HepG2 (cell line): ENCODE results near the gene VAV2. TPM values are rescaled to one million over a fixed set of nuclear protein-coding genes. Genes with fewer than 3 reads are reported as not detected.

Experiments
- BCL6 ChIP-seq: IDR thresholded peaks from 2 replicates; pipeline ENCODE4 v1.6.1; 2016; ENCODE audit warnings: missing genetic modification reagents, missing compliant biosample characterization
- CSRNP1 ChIP-seq: sonication (generic); formaldehyde crosslinking; IDR thresholded peaks from 2 replicates; pipeline ENCODE4 v1.8.1; 2023; ENCODE audit warnings: mild to moderate bottlenecking, missing genetic modification reagents
- EHMT2 ChIP-seq: fragments of 200-600 bp; sonication (generic); IDR thresholded peaks from 2 replicates; pipeline ENCODE4 v1.7.0; 2017; ENCODE audit warnings: antibody characterized with exemption, low read depth, low read length, borderline replicate concordance
- GZF1 ChIP-seq: sonication (generic); formaldehyde crosslinking; IDR thresholded peaks from 2 replicates; pipeline ENCODE4 v1.5.1; 2020; ENCODE audit warnings: mild to moderate bottlenecking, missing genetic modification reagents
- PITX1 ChIP-seq: sonication (generic); formaldehyde crosslinking; IDR thresholded peaks from 2 replicates; pipeline ENCODE4 v1.5.1; 2020; ENCODE audit warnings: mild to moderate bottlenecking, missing genetic modification reagents
- REPIN1 ChIP-seq: sonication (generic); formaldehyde crosslinking; IDR thresholded peaks from 2 replicates; pipeline ENCODE4 v1.8.0; 2022; ENCODE audit warnings: missing genetic modification reagents, low read depth, mild to moderate bottlenecking, borderline replicate concordance
- SP140L ChIP-seq: sonication (generic); formaldehyde crosslinking; IDR thresholded peaks from 2 replicates; pipeline ENCODE4 v1.4.0; 2020; ENCODE audit warnings: missing genetic modification reagents, borderline replicate concordance
- STAG1 ChIP-seq: sonication (generic); formaldehyde crosslinking; IDR thresholded peaks from 2 replicates; pipeline ENCODE4 v1.4.0; 2020; ENCODE audit warnings: missing genetic modification reagents
- ZBTB2 ChIP-seq: sonication (generic); formaldehyde crosslinking; IDR thresholded peaks from 2 replicates; pipeline ENCODE4 v1.8.0; 2022; ENCODE audit warnings: low read depth, missing genetic modification reagents
- ZBTB3 ChIP-seq: sonication (generic); formaldehyde crosslinking; IDR thresholded peaks from 2 replicates; pipeline ENCODE4 v1.4.0; 2020; ENCODE audit warnings: low read depth, mild to moderate bottlenecking, moderate library complexity, missing genetic modification reagents, borderline replicate concordance
- ZKSCAN1 ChIP-seq: fragments of 150-350 bp; IDR thresholded peaks from 2 replicates; pipeline ENCODE4 v1.6.1; 2014; ENCODE audit warnings: low read length
- ZNF329 ChIP-seq: sonication (generic); formaldehyde crosslinking; IDR thresholded peaks from 2 replicates; pipeline ENCODE4 v1.9.0; 2021; ENCODE audit warnings: low read depth, mild to moderate bottlenecking, missing genetic modification reagents
- ZNF431 ChIP-seq: sonication (generic); formaldehyde crosslinking; IDR thresholded peaks from 2 replicates; pipeline ENCODE4 v1.9.0; 2022; ENCODE audit warnings: missing genetic modification reagents, low read depth, mild to moderate bottlenecking, borderline replicate concordance
- ZNF441 ChIP-seq: sonication (generic); formaldehyde crosslinking; IDR thresholded peaks from 2 replicates; pipeline ENCODE4 v1.7.0; 2021; ENCODE audit warnings: missing genetic modification reagents, borderline replicate concordance
- ZNF614 ChIP-seq: IDR thresholded peaks from 2 replicates; pipeline ENCODE4 v1.6.1; 2018; ENCODE audit warnings: missing biosample characterization, missing genetic modification reagents, inconsistent platforms, borderline replicate concordance
- ZNF670 ChIP-seq: sonication (generic); formaldehyde crosslinking; IDR thresholded peaks from 2 replicates; pipeline ENCODE4 v1.8.0; 2022; ENCODE audit warnings: mild to moderate bottlenecking, missing genetic modification reagents, borderline replicate concordance
- ZUFSP ChIP-seq: sonication (generic); formaldehyde crosslinking; IDR thresholded peaks from 2 replicates; pipeline ENCODE4 v1.9.0; 2021; ENCODE audit warnings: missing genetic modification reagents, mild to moderate bottlenecking, borderline replicate concordance
- polyA plus RNA-seq, 8 experiments: library from polyadenylated mRNA; depleted of rRNA in 3 of 8; stranded (reverse) in 7 of 8; unstranded in 1 of 8; fragments of >200 nt; fragmentation: Illumina TruSeq in 4 of 8; extraction: Trizol in 4 of 8; gene quantifications; 2 replicates each; pipeline versions ENCODE4 v1.2.1 to v1.2.3, GENCODE V29; 2011 to 2016; ENCODE audit warnings: low read depth in 4 of 8, missing spikeins in 1 of 8, mixed read lengths in 1 of 8; ENCODE audit not compliant: insufficient read depth in 1 of 8
- total RNA-seq, 5 experiments: library from RNA; depleted of rRNA; stranded (reverse); fragments of >200 nt; fragmentation: Illumina TruSeq; extraction: Trizol; gene quantifications; 2 replicates each; pipeline ENCODE4 v1.2.3, GENCODE V29; 2016; ENCODE audit warnings: low read depth in 1 of 5
- TF ChIP-seq, protein P1 (sequence below), 2 experiments: sonication (generic) in 1 of 2; formaldehyde crosslinking in 1 of 2; IDR thresholded peaks; 2 replicates each; pipeline versions ENCODE4 v1.4.0 to v1.6.1; 2018 to 2020; ENCODE audit warnings: missing genetic modification reagents in 2 of 2, borderline replicate concordance in 1 of 2, low read depth in 1 of 2, mild to moderate bottlenecking in 1 of 2, missing biosample characterization in 1 of 2
- TF ChIP-seq, protein P2 (sequence below): sonication (generic); formaldehyde crosslinking; IDR thresholded peaks from 2 replicates; pipeline ENCODE4 v1.5.1; 2020; ENCODE audit warnings: mild to moderate bottlenecking, moderate library complexity, missing genetic modification reagents

Gene VAV2
- total and polyA plus RNA-seq, 2 of the 13 experiments (the other 11 are each of a cell fraction or from before 2014, with no cell fraction given) = 22.5 to 22.9 TPM

GRCh38 chr9:133737774-133738639, 254.1 kb downstream of the VAV2 start, which contains the start of gene SARDH (continued):
- 0 out of 2 replicates have a peak, but pooled peaks have one; percentile 14 for TF ChIP-seq STAG1 (CRISPR knock-in tag)
- peak; percentile 12; the same call in 1 of the 2 replicates for TF ChIP-seq ZNF441
- TF ChIP-seq ZBTB3 = no peak
- peak; percentile 59; the same call in 1 of the 2 replicates for TF ChIP-seq ZNF670 (CRISPR knock-in tag)
- peak; percentile 14; the same call in 1 of the 2 replicates for TF ChIP-seq REPIN1 (CRISPR knock-in tag)
- peak; percentile 8; the same call in 1 of the 2 replicates for TF ChIP-seq PITX1 (CRISPR knock-in tag)
- TF ChIP-seq CSRNP1 (CRISPR knock-in tag) = 0 out of 2 replicates have a peak, but pooled peaks have one; percentile 7
- TF ChIP-seq EHMT2 = no peak
- TF ChIP-seq, protein P1, sequence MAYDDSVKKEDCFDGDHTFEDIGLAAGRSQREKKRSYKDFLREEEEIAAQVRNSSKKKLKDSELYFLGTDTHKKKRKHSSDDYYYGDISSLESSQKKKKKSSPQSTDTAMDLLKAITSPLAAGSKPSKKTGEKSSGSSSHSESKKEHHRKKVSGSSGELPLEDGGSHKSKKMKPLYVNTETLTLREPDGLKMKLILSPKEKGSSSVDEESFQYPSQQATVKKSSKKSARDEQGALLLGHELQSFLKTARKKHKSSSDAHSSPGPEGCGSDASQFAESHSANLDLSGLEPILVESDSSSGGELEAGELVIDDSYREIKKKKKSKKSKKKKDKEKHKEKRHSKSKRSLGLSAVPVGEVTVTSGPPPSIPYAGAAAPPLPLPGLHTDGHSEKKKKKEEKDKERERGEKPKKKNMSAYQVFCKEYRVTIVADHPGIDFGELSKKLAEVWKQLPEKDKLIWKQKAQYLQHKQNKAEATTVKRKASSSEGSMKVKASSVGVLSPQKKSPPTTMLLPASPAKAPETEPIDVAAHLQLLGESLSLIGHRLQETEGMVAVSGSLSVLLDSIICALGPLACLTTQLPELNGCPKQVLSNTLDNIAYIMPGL (CRISPR knock-in tag; IDR thresholded peaks at IDR 0.05; ENCODE audit: borderline replicate concordance in 1 of 2, low read depth in 1 of 2) = peak in 1 of 2 experiments; percentile 71; a peak in 3 of 4 replicates
- TF ChIP-seq SP140L (CRISPR knock-in tag) = no peak
- peak; percentile 62; the same call in 1 of the 2 replicates for TF ChIP-seq BCL6 (CRISPR knock-in tag)
- TF ChIP-seq, protein P2, sequence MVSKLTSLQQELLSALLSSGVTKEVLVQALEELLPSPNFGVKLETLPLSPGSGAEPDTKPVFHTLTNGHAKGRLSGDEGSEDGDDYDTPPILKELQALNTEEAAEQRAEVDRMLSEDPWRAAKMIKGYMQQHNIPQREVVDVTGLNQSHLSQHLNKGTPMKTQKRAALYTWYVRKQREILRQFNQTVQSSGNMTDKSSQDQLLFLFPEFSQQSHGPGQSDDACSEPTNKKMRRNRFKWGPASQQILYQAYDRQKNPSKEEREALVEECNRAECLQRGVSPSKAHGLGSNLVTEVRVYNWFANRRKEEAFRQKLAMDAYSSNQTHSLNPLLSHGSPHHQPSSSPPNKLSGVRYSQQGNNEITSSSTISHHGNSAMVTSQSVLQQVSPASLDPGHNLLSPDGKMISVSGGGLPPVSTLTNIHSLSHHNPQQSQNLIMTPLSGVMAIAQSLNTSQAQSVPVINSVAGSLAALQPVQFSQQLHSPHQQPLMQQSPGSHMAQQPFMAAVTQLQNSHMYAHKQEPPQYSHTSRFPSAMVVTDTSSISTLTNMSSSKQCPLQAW (CRISPR knock-in tag) = peak; percentile 71; the same call in 1 of the 2 replicates
- TF ChIP-seq ZNF431 (CRISPR knock-in tag) = no peak
- TF ChIP-seq ZNF614 (CRISPR knock-in tag) = peak; percentile 68; the same call in 1 of the 2 replicates
- TF ChIP-seq ZNF329 (CRISPR knock-in tag) = no peak
- no peak for TF ChIP-seq ZKSCAN1
- no peak for TF ChIP-seq ZUFSP (CRISPR knock-in tag)
- no peak for TF ChIP-seq ZBTB2 (CRISPR knock-in tag)
- no peak for TF ChIP-seq GZF1 (CRISPR knock-in tag)
